ENCODE results near the gene BTBD17.

DNA sequence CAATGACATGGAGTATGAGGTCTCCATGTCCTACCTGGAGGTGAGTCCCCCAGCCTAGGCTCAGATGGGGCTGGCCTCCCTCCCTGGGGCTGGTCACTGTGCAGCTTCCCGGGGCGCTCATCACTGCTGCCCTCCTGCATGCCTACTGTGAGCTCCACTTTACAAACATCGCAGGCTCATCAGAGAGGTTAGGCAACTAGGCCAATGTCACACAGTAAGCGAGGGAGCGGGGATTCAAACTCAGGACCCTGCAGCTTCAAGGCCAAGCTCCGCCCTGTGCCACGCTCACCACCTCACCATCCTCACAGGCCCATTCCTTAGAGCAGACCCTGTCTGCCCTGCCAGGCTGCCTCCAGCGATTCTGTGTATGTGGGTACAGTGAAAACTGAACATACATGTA, 18.5 kb downstream of the BTBD17 start:
- TF ChIP-seq POLR2A (IDR thresholded peaks at IDR 0.05) (no peak), EP300 (IDR thresholded peaks at IDR 0.05) (no peak)
- TF ChIP-seq, protein P1, sequence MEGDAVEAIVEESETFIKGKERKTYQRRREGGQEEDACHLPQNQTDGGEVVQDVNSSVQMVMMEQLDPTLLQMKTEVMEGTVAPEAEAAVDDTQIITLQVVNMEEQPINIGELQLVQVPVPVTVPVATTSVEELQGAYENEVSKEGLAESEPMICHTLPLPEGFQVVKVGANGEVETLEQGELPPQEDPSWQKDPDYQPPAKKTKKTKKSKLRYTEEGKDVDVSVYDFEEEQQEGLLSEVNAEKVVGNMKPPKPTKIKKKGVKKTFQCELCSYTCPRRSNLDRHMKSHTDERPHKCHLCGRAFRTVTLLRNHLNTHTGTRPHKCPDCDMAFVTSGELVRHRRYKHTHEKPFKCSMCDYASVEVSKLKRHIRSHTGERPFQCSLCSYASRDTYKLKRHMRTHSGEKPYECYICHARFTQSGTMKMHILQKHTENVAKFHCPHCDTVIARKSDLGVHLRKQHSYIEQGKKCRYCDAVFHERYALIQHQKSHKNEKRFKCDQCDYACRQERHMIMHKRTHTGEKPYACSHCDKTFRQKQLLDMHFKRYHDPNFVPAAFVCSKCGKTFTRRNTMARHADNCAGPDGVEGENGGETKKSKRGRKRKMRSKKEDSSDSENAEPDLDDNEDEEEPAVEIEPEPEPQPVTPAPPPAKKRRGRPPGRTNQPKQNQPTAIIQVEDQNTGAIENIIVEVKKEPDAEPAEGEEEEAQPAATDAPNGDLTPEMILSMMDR (IDR thresholded peaks at IDR 0.05) = no peak
